Uterus (tissue), 4 donors: ENCODE data around the gene UVSSA. TPM values are rescaled to one million over a fixed set of nuclear protein-coding genes. Genes with fewer than 3 reads are reported as not detected.
"Not testable (repeated sequence)": the region's sequence is repeated elsewhere in the genome, so short reads cannot be mapped to it uniquely, and the experiment has no call there.

Source experiments
- DNase-seq, 2 donors: peaks; one replicate each; pipeline ENCODE4 v3.0.0-alpha.2; 2019 to 2020
- H3K27ac ChIP-seq, 2 donors: fragments of 200-600 bp; sonication (generic); 1 replicate in 1 of 2; 2 replicates in 1 of 2; pipeline ENCODE4 v1.5.1; 2016 to 2018
- H3K27me3 ChIP-seq, 2 donors: fragments of 200-600 bp; sonication (generic); one replicate each; pipeline ENCODE4 v1.5.1; 2018 to 2019; ENCODE audit warnings: control low read depth in 1 of 2
- H3K36me3 ChIP-seq, 2 donors: fragments of 200-600 bp; sonication (generic); one replicate each; pipeline ENCODE4 v1.5.1; 2019; ENCODE audit warnings: control low read depth in 1 of 2
- H3K4me1 ChIP-seq, 2 donors: fragments of 200-600 bp; sonication (generic); one replicate each; pipeline ENCODE4 v1.5.1; 2018 to 2019; ENCODE audit warnings: control low read depth in 1 of 2
- H3K4me3 ChIP-seq, 2 donors: fragments of 200-600 bp; sonication (generic); 1 replicate in 1 of 2; 2 replicates in 1 of 2; pipeline ENCODE4 v1.5.1; 2018 to 2019; ENCODE audit warnings: mild to moderate bottlenecking in 1 of 2
- H3K9me3 ChIP-seq, 2 donors: fragments of 200-600 bp; sonication (generic); one replicate each; pipeline ENCODE4 v1.5.1; 2019; ENCODE audit warnings: control low read depth in 1 of 2
- POLR2A ChIP-seq, 2 donors: fragments of 450-650 bp; IDR thresholded peaks; one replicate each; pipeline ENCODE4 v1.6.1; 2016; ENCODE audit warnings: antibody characterized with exemption in 2 of 2, mild to moderate bottlenecking in 1 of 2, moderate library complexity in 1 of 2
- intact Hi-C: fragments of 100-400 bp; cut with DNase I; formaldehyde crosslinking; loops from one replicate; pipeline ENCODE4 v1.15.1; 2023; ENCODE audit warnings: low total_unique reads
- total RNA-seq, 4 donors: library from RNA; depleted of rRNA in 3 of 4; stranded (reverse); fragments of >200 nt in 3 of 4; gene quantifications; one replicate each; pipeline versions ENCODE4 v1.1.0 to v1.2.4, GENCODE V29; 2014 to 2023
- TF ChIP-seq, protein P1 (sequence below), 4 experiments: fragments of 200-600 bp in 2 of 4; fragments of 450-650 bp in 2 of 4; sonication (generic) in 2 of 4; IDR thresholded peaks; one replicate each; pipeline ENCODE4 v1.5.1; 2016 to 2019; ENCODE audit warnings: antibody characterized with exemption in 4 of 4, mild to moderate bottlenecking in 2 of 4, moderate library complexity in 1 of 4
- donor health status: DM: yes; HTN: yes; CAD: no.

Gene UVSSA
- total RNA-seq, 4 donors from 2014 or later: 13.1 to 37.2 (median 19.3) TPM

DNA sequence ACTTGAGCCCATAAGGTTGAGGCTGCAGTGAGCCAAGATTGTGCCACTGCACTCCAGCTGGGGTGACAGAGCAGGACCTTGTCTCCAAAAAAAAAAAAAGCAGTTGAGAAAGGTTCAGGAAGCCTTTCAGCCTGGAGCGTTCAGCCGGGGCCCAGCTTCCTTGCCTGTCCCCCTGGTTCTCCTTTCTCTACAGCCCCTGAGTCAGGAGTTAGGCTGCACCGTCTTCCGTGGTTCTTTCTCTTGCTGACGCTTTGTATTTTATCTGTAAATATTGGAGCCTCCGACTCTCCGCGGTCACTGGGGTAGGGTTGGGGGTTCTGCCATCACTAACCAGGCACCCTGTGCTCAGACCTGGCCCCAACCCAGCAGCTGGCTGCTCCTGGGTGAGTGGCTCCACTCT is 13.8 kb upstream of the UVSSA start:
- H3K36me3 ChIP-seq: no peaks in the 10 kb centered on the region
- no peaks in the 10 kb centered on the region for H3K9me3 ChIP-seq
- intact Hi-C loops: no loop called here
- TF ChIP-seq, protein P1, sequence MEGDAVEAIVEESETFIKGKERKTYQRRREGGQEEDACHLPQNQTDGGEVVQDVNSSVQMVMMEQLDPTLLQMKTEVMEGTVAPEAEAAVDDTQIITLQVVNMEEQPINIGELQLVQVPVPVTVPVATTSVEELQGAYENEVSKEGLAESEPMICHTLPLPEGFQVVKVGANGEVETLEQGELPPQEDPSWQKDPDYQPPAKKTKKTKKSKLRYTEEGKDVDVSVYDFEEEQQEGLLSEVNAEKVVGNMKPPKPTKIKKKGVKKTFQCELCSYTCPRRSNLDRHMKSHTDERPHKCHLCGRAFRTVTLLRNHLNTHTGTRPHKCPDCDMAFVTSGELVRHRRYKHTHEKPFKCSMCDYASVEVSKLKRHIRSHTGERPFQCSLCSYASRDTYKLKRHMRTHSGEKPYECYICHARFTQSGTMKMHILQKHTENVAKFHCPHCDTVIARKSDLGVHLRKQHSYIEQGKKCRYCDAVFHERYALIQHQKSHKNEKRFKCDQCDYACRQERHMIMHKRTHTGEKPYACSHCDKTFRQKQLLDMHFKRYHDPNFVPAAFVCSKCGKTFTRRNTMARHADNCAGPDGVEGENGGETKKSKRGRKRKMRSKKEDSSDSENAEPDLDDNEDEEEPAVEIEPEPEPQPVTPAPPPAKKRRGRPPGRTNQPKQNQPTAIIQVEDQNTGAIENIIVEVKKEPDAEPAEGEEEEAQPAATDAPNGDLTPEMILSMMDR (IDR thresholded peaks at IDR 0.05): no peak
- TF ChIP-seq POLR2A (IDR thresholded peaks at IDR 0.05): no peak
- no peaks in the 10 kb centered on the region for H3K27me3 ChIP-seq
- no peak for DNase-seq
- no peak overlapping the region for H3K27ac ChIP-seq
- no peak overlapping the region for H3K4me3 ChIP-seq
- no peaks in the 10 kb centered on the region for H3K4me1 ChIP-seq

DNA sequence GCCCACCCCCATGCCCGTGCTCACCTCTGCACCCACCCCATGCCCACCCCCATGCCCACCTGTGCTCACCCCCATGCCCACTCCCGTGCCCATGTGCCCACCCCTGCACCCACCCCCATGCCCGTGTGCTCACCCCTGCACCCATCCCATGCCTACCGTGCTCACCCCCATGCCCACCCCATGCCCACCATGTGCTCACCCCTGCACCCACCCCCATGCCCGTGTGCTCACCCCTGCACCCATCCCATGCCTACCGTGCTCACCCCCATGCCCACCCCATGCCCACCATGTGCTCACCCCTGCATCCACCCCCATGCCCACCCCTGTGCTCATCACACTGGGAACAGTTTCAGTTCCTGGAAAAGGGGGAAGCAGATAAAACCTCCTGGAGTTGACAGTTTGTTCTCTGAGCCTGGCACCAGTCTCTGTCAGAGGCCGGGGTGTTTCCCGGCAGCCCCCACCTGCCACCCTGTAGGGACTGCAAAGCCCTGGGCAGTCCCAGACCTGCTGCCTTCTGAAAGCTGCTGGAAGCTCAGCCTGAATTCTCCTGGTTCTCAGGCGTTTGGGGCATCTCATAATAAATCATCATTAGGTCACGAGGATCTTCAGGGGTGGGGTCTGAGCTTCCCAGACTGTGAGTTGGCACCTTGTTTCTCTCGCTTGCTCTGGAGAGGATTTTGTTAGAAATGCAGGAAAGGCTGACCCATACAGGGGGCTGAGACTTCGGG is 13.0 kb upstream of the UVSSA start:
- H3K4me3 ChIP-seq, H3K36me3 ChIP-seq, DNase-seq, intact Hi-C loops, H3K4me1 ChIP-seq, H3K27me3 ChIP-seq, H3K27ac ChIP-seq, H3K9me3 ChIP-seq: not testable (repeated sequence)

DNA sequence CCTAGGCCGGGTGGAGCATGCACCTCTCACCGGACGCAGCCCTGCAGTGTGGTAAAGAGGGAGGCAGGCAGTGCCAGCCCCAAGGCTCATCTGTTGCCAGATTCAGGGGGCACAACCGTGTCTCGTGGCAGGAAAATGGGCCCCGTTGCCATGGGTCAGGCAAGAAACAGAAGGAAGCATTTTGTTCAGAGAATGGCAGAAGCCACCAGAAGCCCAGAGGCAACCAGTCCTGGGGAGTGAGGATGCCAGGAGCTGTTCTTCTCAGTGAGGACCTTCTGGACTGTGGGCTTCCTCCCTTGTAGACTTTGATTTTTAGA is 12.5 kb upstream of the UVSSA start:
- Histone ChIP-seq H3K4me1 (no peaks in the 10 kb centered on the region), H3K9me3 (no peaks in the 10 kb centered on the region), H3K27ac (no peak overlapping the region), H3K4me3 (no peak overlapping the region), H3K36me3 (no peaks in the 10 kb centered on the region), H3K27me3 (no peaks in the 10 kb centered on the region)
- no peak for DNase-seq
- TF ChIP-seq POLR2A (IDR thresholded peaks at IDR 0.05): no peak
- TF ChIP-seq, protein P1 (IDR thresholded peaks at IDR 0.05): no peak
- intact Hi-C loops: no loop called here

DNA sequence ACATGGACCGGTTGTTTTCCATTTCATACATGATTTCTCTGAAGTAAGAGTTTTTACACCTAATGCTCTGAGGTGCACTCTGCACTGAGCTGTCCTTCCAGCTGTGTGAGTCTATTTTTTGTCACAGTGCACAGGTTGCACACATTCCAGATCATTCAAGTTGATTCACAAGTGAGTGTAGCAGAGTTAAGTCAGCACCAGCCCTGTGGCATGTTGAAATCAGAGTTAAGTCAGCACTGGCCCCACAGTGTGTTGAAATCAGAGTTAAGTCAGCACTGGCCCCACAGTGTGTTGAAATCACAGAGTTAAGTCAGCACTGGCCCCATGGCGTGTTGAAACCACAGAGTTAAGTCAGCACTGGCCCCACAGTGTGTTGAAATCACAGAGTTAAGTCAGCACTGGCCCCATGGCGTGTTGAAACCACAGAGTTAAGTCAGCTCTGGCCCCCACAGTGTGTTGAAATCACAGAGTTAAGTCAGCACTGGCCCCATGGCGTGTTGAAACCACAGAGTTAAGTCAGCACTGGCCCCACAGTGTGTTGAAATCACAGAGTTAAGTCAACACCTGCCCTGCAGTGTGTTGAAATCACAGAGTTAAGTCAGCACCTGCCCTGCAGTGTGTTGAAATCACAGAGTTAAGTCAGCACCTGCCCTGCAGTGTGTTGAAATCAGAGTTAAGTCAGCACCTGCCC is 11.7 kb upstream of the UVSSA start:
- H3K27me3 ChIP-seq, DNase-seq, H3K36me3 ChIP-seq, H3K4me1 ChIP-seq, H3K27ac ChIP-seq, H3K9me3 ChIP-seq, H3K4me3 ChIP-seq, intact Hi-C loops: not testable (repeated sequence)

DNA sequence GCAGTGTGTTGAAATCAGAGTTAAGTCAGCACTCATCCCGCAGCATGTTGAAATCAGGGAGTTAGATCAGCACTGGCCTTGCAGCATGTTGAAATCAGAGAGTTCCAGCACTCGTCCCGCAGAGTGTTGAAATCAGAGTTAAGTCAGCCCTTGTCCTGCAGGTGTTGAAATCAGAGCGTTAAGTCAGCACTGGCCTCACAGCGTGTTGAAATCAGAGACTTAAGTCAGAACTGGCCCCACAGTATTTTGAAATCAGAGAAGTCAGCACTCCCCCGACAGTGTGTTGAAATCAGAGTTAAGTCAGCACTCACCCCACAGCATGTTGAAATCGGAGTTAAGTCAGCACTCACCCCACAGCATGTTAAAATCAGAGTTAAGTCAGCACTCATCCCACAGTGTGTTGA is 10.9 kb upstream of the UVSSA start:
- TF ChIP-seq, protein P1 (IDR thresholded peaks at IDR 0.05): no peak
- Histone ChIP-seq H3K4me1 (no peaks in the 10 kb centered on the region), H3K4me3 (no peak overlapping the region), H3K27me3 (no peaks in the 10 kb centered on the region), H3K27ac (no peak overlapping the region), H3K9me3 (no peaks in the 10 kb centered on the region), H3K36me3 (no peaks in the 10 kb centered on the region)
- no peak for DNase-seq
- intact Hi-C loops: no loop called here

DNA sequence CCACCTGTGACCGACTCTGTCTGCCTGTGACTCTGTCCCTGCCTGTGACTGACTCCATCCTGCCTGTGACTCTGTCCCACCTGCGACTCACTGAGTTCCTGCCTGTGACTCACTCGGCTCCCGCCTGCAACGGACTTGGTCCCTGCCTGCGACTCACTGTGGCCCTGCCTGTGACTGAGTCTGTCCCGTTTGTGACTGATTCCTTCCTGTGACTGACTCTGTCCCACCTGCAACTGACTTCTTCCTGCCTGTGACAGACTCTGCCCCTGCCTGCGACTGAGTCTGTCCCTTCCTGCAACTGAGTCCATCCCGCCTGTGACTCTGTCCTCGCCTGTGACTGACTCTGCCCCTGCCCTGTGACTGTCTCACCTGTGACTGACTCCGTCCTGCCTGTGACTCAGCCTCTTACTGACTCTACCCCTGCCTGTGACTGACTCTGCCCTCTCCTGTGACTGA is 9.6 kb upstream of the UVSSA start:
- no peaks in the 10 kb centered on the region for H3K9me3 ChIP-seq
- H3K36me3 ChIP-seq: no peaks in the 10 kb centered on the region
- no peak overlapping the region for H3K4me3 ChIP-seq
- H3K4me1 ChIP-seq: no peaks in the 10 kb centered on the region
- DNase-seq: no peak
- H3K27me3 ChIP-seq: no peaks in the 10 kb centered on the region
- no peak overlapping the region for H3K27ac ChIP-seq
- TF ChIP-seq, protein P1 (IDR thresholded peaks at IDR 0.05): no peak
- no peak for TF ChIP-seq POLR2A (IDR thresholded peaks at IDR 0.05)
- intact Hi-C loops: no loop called here
